Natural killer cell (primary cell): ENCODE data around the gene BNC1. TPM values are rescaled to one million over a fixed set of nuclear protein-coding genes. Genes with fewer than 3 reads are reported as not detected.

Experiments
- ATAC-seq, 3 donors: fragments of 150-1000 bp in 2 of 3; fragments of 200-7000 bp in 1 of 3; cut with Tn5 transposase; 1 replicate in 1 of 3; 2 replicates in 2 of 3; pipeline ENCODE4 v1.10.0; 2021; ENCODE audit warnings: mild to moderate bottlenecking in 2 of 3, moderate library complexity in 2 of 3
- DNase-seq, 2 donors: peaks; one replicate each; pipeline versions ENCODE4 v3.0.0 to v3.0.0-alpha.2; 2013 to 2021; ENCODE audit warnings: mixed read lengths in 1 of 2
- H3K27ac ChIP-seq: one replicate; pipeline ENCODE4 v1.5.1; 2013; ENCODE audit warnings: mild to moderate bottlenecking, low read length
- H3K27me3 ChIP-seq: one replicate; pipeline ENCODE4 v1.6.1; 2013; ENCODE audit warnings: low read length; ENCODE audit not compliant: control insufficient read depth, insufficient read depth
- H3K36me3 ChIP-seq: one replicate; pipeline ENCODE4 v1.6.1; 2013; ENCODE audit warnings: low read length; ENCODE audit not compliant: control insufficient read depth, insufficient read depth
- H3K4me1 ChIP-seq: one replicate; pipeline ENCODE4 v1.6.1; 2013; ENCODE audit warnings: low read length; ENCODE audit not compliant: control insufficient read depth, insufficient read depth
- H3K4me3 ChIP-seq: one replicate; pipeline ENCODE4 v1.5.1; 2013; ENCODE audit warnings: low read length
- H3K9me3 ChIP-seq: one replicate; pipeline ENCODE4 v1.6.1; 2013; ENCODE audit warnings: low read length; ENCODE audit not compliant: control insufficient read depth, insufficient read depth
- H3K27ac Mint-ChIP-seq, 2 donors: one replicate each; pipeline ENCODE4 v1.8.0; 2022; ENCODE audit warnings: mild to moderate bottlenecking in 2 of 2, mixed read lengths in 2 of 2, moderate library complexity in 1 of 2
- H3K27me3 Mint-ChIP-seq, 2 donors: one replicate each; pipeline ENCODE4 v1.8.0; 2022; ENCODE audit warnings: low read depth in 2 of 2, mixed read lengths in 2 of 2
- H3K36me3 Mint-ChIP-seq: one replicate; pipeline ENCODE4 v1.8.0; 2022; ENCODE audit warnings: mixed read lengths
- H3K4me1 Mint-ChIP-seq, 2 donors: one replicate each; pipeline ENCODE4 v1.8.0; 2022; ENCODE audit warnings: mixed read lengths in 2 of 2
- H3K4me3 Mint-ChIP-seq: one replicate; pipeline ENCODE4 v1.8.0; 2022; ENCODE audit warnings: mild to moderate bottlenecking, moderate library complexity, mixed read lengths
- H3K9me3 Mint-ChIP-seq, 2 donors: one replicate each; pipeline ENCODE4 v1.8.0; 2022; ENCODE audit warnings: mixed read lengths in 2 of 2
- WGBS: methylation state at CpG from one replicate; pipeline ENCODE4 v1.1.7; 2013; ENCODE audit warnings: missing lambda C conversion rate; ENCODE audit not compliant: insufficient coverage; 5-methylcytosine and 5-hydroxymethylcytosine counted together
- intact Hi-C: fragments of 100-400 bp; cut with micrococcal nuclease; formaldehyde crosslinking; loops from one replicate; pipeline ENCODE4 v1.14.2; 2022
- total RNA-seq, 4 donors: library from RNA; stranded (reverse); fragments of 120-200 nt in 1 of 4; gene quantifications; one replicate each; pipeline versions ENCODE4 v1.2.3 to v1.2.4, GENCODE V29; 2013 to 2022
- TF ChIP-seq, protein P1 (sequence below): fragments of 200-600 bp; IDR thresholded peaks from one replicate; pipeline ENCODE4 v1.8.0; 2022; ENCODE audit warnings: antibody characterized with exemption

The BNC1 gene
- total RNA-seq, 3 donors from 2014 or later (not counting 1 experiment from before 2014, with no cell fraction given), result not detected

DNA sequence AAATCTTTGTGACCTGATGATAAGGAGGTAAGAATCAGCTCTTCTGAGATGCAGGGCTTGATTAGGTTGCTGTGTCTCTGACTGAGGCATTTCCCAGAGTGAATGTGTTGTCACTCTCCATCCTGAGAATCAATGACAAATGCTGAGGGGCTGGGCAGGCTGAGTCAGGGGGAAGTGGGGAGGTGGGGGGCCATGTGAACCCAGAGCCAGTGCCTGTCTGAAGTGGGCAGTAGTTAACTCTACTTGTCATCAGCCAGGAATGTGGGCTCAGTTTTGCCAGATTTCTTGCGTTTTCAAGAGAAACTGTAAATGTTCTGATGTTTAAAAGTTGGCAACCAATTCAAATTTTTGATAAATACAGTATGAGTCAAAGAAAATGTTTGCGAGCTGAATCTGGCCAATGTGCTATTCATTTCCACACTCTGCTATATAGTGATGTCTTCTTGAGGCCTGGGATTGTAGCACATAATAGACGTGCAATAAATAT, 3.1 kb upstream of the BNC1 start:
- DNase-seq (no peak), ATAC-seq (no peak)
- H3K36me3 ChIP-seq, result no peaks in the 10 kb centered on the region
- H3K27me3 ChIP-seq, result peaks cover 14% of the 10 kb centered on the region
- TF ChIP-seq, protein P1, sequence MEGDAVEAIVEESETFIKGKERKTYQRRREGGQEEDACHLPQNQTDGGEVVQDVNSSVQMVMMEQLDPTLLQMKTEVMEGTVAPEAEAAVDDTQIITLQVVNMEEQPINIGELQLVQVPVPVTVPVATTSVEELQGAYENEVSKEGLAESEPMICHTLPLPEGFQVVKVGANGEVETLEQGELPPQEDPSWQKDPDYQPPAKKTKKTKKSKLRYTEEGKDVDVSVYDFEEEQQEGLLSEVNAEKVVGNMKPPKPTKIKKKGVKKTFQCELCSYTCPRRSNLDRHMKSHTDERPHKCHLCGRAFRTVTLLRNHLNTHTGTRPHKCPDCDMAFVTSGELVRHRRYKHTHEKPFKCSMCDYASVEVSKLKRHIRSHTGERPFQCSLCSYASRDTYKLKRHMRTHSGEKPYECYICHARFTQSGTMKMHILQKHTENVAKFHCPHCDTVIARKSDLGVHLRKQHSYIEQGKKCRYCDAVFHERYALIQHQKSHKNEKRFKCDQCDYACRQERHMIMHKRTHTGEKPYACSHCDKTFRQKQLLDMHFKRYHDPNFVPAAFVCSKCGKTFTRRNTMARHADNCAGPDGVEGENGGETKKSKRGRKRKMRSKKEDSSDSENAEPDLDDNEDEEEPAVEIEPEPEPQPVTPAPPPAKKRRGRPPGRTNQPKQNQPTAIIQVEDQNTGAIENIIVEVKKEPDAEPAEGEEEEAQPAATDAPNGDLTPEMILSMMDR, result no peak
- no peaks in the 10 kb centered on the region for H3K9me3 ChIP-seq
- Mint-ChIP-seq H3K36me3 (peaks cover 8% of the 10 kb centered on the region), H3K9me3 (no peaks in the 10 kb centered on the region), H3K4me3 (no peak overlapping the region), H3K4me1 (peaks cover 0 to 10% of the 10 kb centered on the region in 2 donors), H3K27ac (no peak overlapping the region), H3K27me3 (peaks cover 37 to 55% of the 10 kb centered on the region in 2 donors)
- H3K27ac ChIP-seq, result no peak overlapping the region
- H3K4me1 ChIP-seq, result peaks cover 7% of the 10 kb centered on the region
- 76% methylated on average over 2 of the region's 3 CpGs for WGBS
- H3K4me3 ChIP-seq, result no peak overlapping the region
- intact Hi-C loops, result no loop called here

DNA sequence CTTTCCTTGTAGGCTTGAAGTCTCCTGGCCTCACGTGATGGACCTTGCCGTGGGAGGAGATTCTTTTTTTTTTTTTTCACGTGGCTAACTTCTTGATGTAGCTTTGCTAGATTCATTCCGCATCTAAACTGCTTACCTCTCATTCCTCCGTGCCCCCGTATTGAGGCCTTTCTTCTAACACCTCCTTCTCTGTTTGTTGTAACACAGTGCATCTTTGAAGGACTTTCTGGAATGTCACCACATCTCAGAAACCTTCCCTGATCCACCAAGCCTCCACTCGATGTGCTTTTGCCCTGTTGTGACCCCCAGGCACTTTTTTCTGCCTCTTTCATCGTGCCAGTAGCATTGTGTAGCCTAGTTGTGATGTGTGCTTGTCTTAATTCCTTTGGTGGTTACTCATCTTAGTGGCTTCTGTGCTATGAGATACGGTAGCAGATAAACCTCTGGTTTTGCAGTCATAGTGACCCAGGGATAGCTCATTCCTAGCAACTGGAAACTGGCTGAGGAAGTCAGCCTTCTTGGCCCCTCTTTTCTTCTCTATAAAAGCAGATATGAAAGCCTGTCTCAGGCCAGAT, 1.6 kb upstream of the BNC1 start:
- intact Hi-C loops, result no loop called here
- Histone ChIP-seq H3K9me3 (no peaks in the 10 kb centered on the region), H3K4me1 (peaks cover 7% of the 10 kb centered on the region), H3K36me3 (no peaks in the 10 kb centered on the region), H3K27ac (no peak overlapping the region), H3K4me3 (no peak overlapping the region), H3K27me3 (peaks cover 27% of the 10 kb centered on the region)
- no peaks in the 10 kb centered on the region for H3K9me3 Mint-ChIP-seq
- TF ChIP-seq, protein P1, result no peak
- ATAC-seq (no peak), DNase-seq (no peak)
- H3K4me1 Mint-ChIP-seq, result peaks cover 0 to 10% of the 10 kb centered on the region in 2 donors
- H3K27me3 Mint-ChIP-seq, result peaks cover 42 to 64% of the 10 kb centered on the region in 2 donors
- peak overlapping the region; percentile 40 for H3K4me3 Mint-ChIP-seq
- 66% methylated on average over 8 of the region's 9 CpGs for WGBS
- H3K27ac Mint-ChIP-seq, result no peak overlapping the region
- H3K36me3 Mint-ChIP-seq, result peaks cover 8% of the 10 kb centered on the region

DNA sequence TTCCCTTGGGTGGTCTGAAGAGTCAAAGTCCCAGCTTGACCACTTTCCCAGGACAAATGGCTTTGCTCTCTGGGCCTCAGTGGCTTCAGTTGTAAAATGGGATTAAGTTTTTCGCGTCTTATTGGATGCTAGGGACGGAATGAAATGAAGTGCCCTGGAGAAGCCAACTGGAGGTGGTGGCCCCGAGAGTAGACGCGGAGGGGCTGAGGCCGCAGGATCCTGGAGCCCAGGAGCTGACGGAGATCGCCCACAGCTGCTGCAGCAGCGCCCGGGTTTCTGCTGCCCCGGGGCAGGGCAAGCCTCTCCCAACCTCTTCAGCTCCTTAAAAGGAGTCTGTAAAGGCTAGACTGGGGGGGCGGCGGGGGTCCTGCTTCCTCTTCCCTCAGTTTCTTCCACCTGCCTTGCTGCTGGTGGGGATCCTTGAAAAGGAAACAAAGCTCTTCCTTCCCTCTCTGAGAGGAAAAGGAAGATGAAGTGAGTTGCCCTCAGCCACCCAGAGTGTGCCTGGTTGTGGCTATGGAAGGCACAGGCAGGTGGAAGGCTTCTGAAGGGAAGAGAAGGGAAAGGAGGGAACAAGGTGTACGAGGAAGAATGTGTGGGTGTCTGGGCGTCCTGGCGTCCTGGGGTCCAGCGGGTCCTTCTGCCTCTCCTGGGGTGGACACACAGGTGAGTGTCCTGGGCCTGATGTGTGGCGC, 967 bp upstream of the BNC1 start:
- ATAC-seq (no peak), DNase-seq (no peak)
- H3K27ac ChIP-seq, result no peak overlapping the region
- H3K9me3 Mint-ChIP-seq, result no peaks in the 10 kb centered on the region
- H3K9me3 ChIP-seq, result no peaks in the 10 kb centered on the region
- peak overlapping the region; percentile 42 for H3K4me3 Mint-ChIP-seq
- peaks cover 7% of the 10 kb centered on the region for H3K4me1 ChIP-seq
- TF ChIP-seq, protein P1, result no peak
- no peak overlapping the region for H3K27ac Mint-ChIP-seq
- H3K27me3 ChIP-seq, result peaks cover 29% of the 10 kb centered on the region
- H3K4me1 Mint-ChIP-seq, result peaks cover 0 to 10% of the 10 kb centered on the region in 2 donors
- intact Hi-C loops, result no loop called here
- WGBS, result 46% methylated on average over 17 of the region's 19 CpGs
- H3K36me3 Mint-ChIP-seq, result peaks cover 8% of the 10 kb centered on the region
- no peaks in the 10 kb centered on the region for H3K36me3 ChIP-seq
- H3K27me3 Mint-ChIP-seq, result peaks cover 48 to 70% of the 10 kb centered on the region in 2 donors
- no peak overlapping the region for H3K4me3 ChIP-seq
